ENCODE results near the gene REPS2.

GRCh38 chrX:16931371-16931770, 15.1 kb upstream of the REPS2 start:
- TF ChIP-seq, protein P1, sequence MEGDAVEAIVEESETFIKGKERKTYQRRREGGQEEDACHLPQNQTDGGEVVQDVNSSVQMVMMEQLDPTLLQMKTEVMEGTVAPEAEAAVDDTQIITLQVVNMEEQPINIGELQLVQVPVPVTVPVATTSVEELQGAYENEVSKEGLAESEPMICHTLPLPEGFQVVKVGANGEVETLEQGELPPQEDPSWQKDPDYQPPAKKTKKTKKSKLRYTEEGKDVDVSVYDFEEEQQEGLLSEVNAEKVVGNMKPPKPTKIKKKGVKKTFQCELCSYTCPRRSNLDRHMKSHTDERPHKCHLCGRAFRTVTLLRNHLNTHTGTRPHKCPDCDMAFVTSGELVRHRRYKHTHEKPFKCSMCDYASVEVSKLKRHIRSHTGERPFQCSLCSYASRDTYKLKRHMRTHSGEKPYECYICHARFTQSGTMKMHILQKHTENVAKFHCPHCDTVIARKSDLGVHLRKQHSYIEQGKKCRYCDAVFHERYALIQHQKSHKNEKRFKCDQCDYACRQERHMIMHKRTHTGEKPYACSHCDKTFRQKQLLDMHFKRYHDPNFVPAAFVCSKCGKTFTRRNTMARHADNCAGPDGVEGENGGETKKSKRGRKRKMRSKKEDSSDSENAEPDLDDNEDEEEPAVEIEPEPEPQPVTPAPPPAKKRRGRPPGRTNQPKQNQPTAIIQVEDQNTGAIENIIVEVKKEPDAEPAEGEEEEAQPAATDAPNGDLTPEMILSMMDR (IDR thresholded peaks at IDR 0.05; ENCODE audit: insufficient read depth, low read depth, low read length), result no peak
- TF ChIP-seq EZH2 (IDR thresholded peaks at IDR 0.05; ENCODE audit: insufficient read depth, low read length), result no peak

All from astrocyte (in vitro differentiated cells and primary cell).